Mucosa of rectum (tissue), 2 donors: Measurements from ENCODE around the gene ASTN2.
"Not testable (repeated sequence)": the region's sequence is repeated elsewhere in the genome, so short reads cannot be mapped to it uniquely, and the experiment has no call there.

Experiments
- H3K27ac ChIP-seq, 2 donors: one replicate each; pipeline ENCODE4 v1.7.0; 2013; ENCODE audit warnings: inconsistent platforms in 2 of 2, low read depth in 2 of 2, low read length in 2 of 2
- H3K27me3 ChIP-seq, 2 donors: one replicate each; pipeline ENCODE4 v1.7.0; 2013; ENCODE audit warnings: low read length in 2 of 2; ENCODE audit not compliant: control insufficient read depth in 2 of 2, insufficient read depth in 2 of 2
- H3K36me3 ChIP-seq, 2 donors: one replicate each; pipeline ENCODE4 v1.7.0; 2013; ENCODE audit warnings: low read length in 2 of 2; ENCODE audit not compliant: control insufficient read depth in 2 of 2, insufficient read depth in 2 of 2
- H3K4me1 ChIP-seq, 2 donors: one replicate each; pipeline ENCODE4 v1.7.0; 2013; ENCODE audit warnings: low read length in 2 of 2, mild to moderate bottlenecking in 1 of 2; ENCODE audit not compliant: control insufficient read depth in 2 of 2, insufficient read depth in 2 of 2
- H3K4me3 ChIP-seq, 2 donors: one replicate each; pipeline ENCODE4 v1.7.0; 2013; ENCODE audit warnings: low read length in 2 of 2
- H3K9ac ChIP-seq, 2 donors: one replicate each; pipeline ENCODE4 v1.7.0; 2013; ENCODE audit warnings: low read length in 2 of 2, low read depth in 1 of 2, mild to moderate bottlenecking in 1 of 2
- H3K9me3 ChIP-seq, 2 donors: one replicate each; pipeline ENCODE4 v1.7.0; 2013; ENCODE audit warnings: low read length in 2 of 2; ENCODE audit not compliant: control insufficient read depth in 2 of 2
- donor health status: healthy.
- donor health status: Normal muscosa, but diverticular disease.

ASTN2 gene

GRCh38 chr9:117076571-117077290, 338.1 kb downstream of the ASTN2 start:
- no peak overlapping the region for H3K4me3 ChIP-seq
- no peaks in the 10 kb centered on the region for H3K27me3 ChIP-seq
- no peaks in the 10 kb centered on the region for H3K36me3 ChIP-seq
- no peak overlapping the region for H3K27ac ChIP-seq
- H3K9me3 ChIP-seq, result no peaks in the 10 kb centered on the region
- no peaks in the 10 kb centered on the region for H3K4me1 ChIP-seq
- no peak overlapping the region for H3K9ac ChIP-seq

GRCh38 chr9:117075636-117076035, 339.2 kb downstream of the ASTN2 start:
- Histone ChIP-seq H3K9me3 (no peaks in the 10 kb centered on the region), H3K4me3 (no peak overlapping the region), H3K27ac (no peak overlapping the region), H3K36me3 (no peaks in the 10 kb centered on the region), H3K27me3 (no peaks in the 10 kb centered on the region), H3K4me1 (no peaks in the 10 kb centered on the region), H3K9ac (no peak overlapping the region)

- H3K36me3 ChIP-seq, result no peaks in the 10 kb centered on the region
- no peaks in the 10 kb centered on the region for H3K27me3 ChIP-seq
- no peaks in the 10 kb centered on the region for H3K4me1 ChIP-seq
- no peak overlapping the region for H3K4me3 ChIP-seq
- no peaks in the 10 kb centered on the region for H3K9me3 ChIP-seq
- H3K9ac ChIP-seq, result no peak overlapping the region
- no peak overlapping the region for H3K27ac ChIP-seq
Observed at GRCh38 chr9:117074784-117075520, 339.9 kb downstream of the ASTN2 start.

- Histone ChIP-seq H3K9me3 (no peaks in the 10 kb centered on the region), H3K36me3 (no peaks in the 10 kb centered on the region), H3K4me3 (no peak overlapping the region), H3K27ac (no peak overlapping the region), H3K27me3 (no peaks in the 10 kb centered on the region), H3K4me1 (no peaks in the 10 kb centered on the region), H3K9ac (no peak overlapping the region)
Observed at GRCh38 chr9:117074342-117074662, 340.6 kb downstream of the ASTN2 start.

DNA sequence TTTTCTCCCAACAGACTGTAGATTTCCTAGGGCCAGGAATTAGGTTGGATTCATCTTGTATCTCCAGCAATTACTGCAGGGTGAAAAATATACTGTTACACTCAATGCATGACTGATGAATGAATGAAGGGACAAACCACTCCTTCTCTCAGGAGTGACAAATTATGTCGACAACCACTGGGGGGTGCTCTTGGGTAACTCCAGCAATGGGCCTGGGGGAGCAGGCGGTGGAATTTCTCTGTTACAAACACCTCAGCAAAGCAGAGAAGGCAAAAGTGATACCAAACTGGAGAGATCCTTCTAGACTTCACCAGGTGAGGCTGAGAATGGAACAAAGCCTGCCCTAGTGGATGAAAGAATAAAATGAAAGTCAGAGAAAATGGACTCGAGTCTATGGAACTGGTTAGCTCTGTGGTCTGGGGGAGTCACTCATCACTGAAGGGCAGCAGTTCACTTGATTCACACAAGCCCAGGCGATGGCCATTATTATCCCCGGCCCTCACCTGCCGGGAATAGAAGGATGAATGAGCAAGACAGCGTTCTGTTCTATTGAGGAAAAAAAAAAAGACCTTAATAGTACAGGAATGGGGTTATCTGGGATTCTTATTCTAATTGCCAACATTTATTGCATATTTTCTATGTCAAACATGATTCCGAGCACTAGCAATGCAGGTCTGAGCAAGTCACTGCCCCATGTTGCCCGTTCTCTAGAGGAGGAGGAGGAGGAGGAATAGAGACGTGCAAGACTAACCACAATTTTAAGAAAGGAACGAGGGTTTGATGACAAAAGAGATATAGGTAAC, 341.1 kb downstream of the ASTN2 start:
- Histone ChIP-seq H3K36me3 (no peaks in the 10 kb centered on the region), H3K27me3 (no peaks in the 10 kb centered on the region), H3K27ac (no peak overlapping the region), H3K4me1 (no peaks in the 10 kb centered on the region), H3K4me3 (no peak overlapping the region), H3K9ac (no peak overlapping the region), H3K9me3 (no peaks in the 10 kb centered on the region)

- H3K4me1 ChIP-seq, result no peaks in the 10 kb centered on the region
- no peaks in the 10 kb centered on the region for H3K27me3 ChIP-seq
- no peak overlapping the region for H3K27ac ChIP-seq
- no peak overlapping the region for H3K9ac ChIP-seq
- H3K36me3 ChIP-seq, result no peaks in the 10 kb centered on the region
- H3K4me3 ChIP-seq, result no peak overlapping the region
- H3K9me3 ChIP-seq, result no peaks in the 10 kb centered on the region
Observed at GRCh38 chr9:117073071-117073470, 341.8 kb downstream of the ASTN2 start.

- Histone ChIP-seq H3K36me3 (no peaks in the 10 kb centered on the region), H3K27me3 (no peaks in the 10 kb centered on the region), H3K27ac (no peak overlapping the region), H3K9ac (no peak overlapping the region), H3K9me3 (no peaks in the 10 kb centered on the region), H3K4me1 (no peaks in the 10 kb centered on the region), H3K4me3 (no peak overlapping the region)
Observed at GRCh38 chr9:117072216-117072615, 342.6 kb downstream of the ASTN2 start.

GRCh38 chr9:117071673-117072207, 343.1 kb downstream of the ASTN2 start:
- not testable (repeated sequence) for H3K9ac ChIP-seq, H3K27me3 ChIP-seq, H3K36me3 ChIP-seq, H3K4me3 ChIP-seq, H3K27ac ChIP-seq, H3K9me3 ChIP-seq, H3K4me1 ChIP-seq

DNA sequence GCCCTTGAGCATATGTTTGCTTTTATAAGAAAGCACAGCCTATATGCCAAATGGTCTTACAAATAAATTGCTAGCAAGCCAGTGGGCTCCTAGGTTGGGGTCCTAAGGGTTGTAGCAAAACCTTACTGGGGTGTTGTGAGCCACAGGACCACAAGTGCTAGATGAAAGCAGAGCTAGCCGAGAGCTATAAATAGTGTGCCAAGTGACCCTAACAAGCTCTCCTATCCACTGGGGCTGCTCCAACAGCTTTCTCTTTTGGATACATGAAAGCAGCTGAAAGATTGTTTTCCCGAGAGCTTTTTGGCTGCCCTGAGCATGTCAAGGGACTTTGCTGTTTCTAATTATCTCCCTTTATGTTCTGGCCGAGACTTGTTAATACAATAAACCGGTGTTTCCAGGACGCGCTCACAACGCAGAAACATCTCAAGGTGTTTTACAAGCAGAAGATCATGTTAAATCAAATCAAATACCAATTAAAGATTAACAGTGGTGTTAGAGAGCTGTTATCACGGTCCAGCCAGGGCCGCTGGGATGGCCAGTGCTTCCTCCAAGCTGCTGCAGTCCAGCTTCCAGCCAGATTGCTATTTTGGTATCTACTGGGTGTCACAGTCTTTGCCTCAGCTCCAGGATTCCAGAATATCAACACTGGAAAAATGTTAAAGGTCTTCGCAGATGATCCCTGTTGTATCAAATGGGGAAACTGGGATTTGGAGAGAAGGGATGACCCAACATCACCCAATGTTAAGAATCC, 351.0 kb downstream of the ASTN2 start:
- no peaks in the 10 kb centered on the region for H3K4me1 ChIP-seq
- no peaks in the 10 kb centered on the region for H3K27me3 ChIP-seq
- no peaks in the 10 kb centered on the region for H3K9me3 ChIP-seq
- H3K9ac ChIP-seq, result no peak overlapping the region
- no peak overlapping the region for H3K27ac ChIP-seq
- no peaks in the 10 kb centered on the region for H3K36me3 ChIP-seq
- no peak overlapping the region for H3K4me3 ChIP-seq
